Retina (tissue), 1 donor: Measurements from ENCODE around the gene ABCF2.

Experiments
- DNase-seq: peaks from one replicate; pipeline ENCODE4 v3.0.0-alpha.2; 2016

The ABCF2 gene

GRCh38 chr7:151215396-151215795 is 11.6 kb downstream of the ABCF2 start:
- DNase-seq: no peak

- no peak for DNase-seq
Observed at GRCh38 chr7:151213826-151214225, 13.2 kb downstream of the ABCF2 start.

- no peak for DNase-seq
Observed at GRCh38 chr7:151212626-151213025, 14.4 kb downstream of the ABCF2 start.

- DNase-seq: no peak
Observed at GRCh38 chr7:151211155-151211772, 15.7 kb downstream of the ABCF2 start.

- no peak for DNase-seq
Observed at GRCh38 chr7:151210087-151210854, 16.7 kb downstream of the ABCF2 start, which contains the start of gene H2BK1. Gene H2BK1 (minus strand): TSS chr7:151210488. CDS start chr7:151210318, 170 bp downstream.

GRCh38 chr7:151209588-151209987 is 17.4 kb downstream of the ABCF2 start:
- no peak for DNase-seq

- DNase-seq: no peak
Observed at GRCh38 chr7:151208253-151208862, 18.6 kb downstream of the ABCF2 start.

GRCh38 chr7:151207804-151208203 is 19.2 kb downstream of the ABCF2 start:
- DNase-seq: no peak

- no peak for DNase-seq
Observed at GRCh38 chr7:151207315-151207714, 19.7 kb downstream of the ABCF2 start.

- DNase-seq: no peak
Observed at GRCh38 chr7:151206914-151207313, 20.1 kb downstream of the ABCF2 start.

GRCh38 chr7:151205730-151206129 is 21.3 kb downstream of the ABCF2 start:
- no peak for DNase-seq

GRCh38 chr7:151204383-151205032 is 22.5 kb downstream of the ABCF2 start:
- DNase-seq: no peak

- DNase-seq: no peak
Observed at GRCh38 chr7:151202836-151203235, 24.2 kb downstream of the ABCF2 start.

GRCh38 chr7:151201751-151202150 is 25.3 kb downstream of the ABCF2 start:
- DNase-seq: no peak

GRCh38 chr7:151201344-151201743 is 25.7 kb downstream of the ABCF2 start:
- no peak for DNase-seq

GRCh38 chr7:151198945-151199848 is 27.8 kb downstream of the ABCF2 start:
- peak; percentile 83 for DNase-seq

- no peak for DNase-seq
Observed at GRCh38 chr7:151197932-151198331, 29.1 kb downstream of the ABCF2 start.

- no peak for DNase-seq
Observed at GRCh38 chr7:151195616-151196450, 31.2 kb downstream of the ABCF2 start.

GRCh38 chr7:151194188-151194587 is 32.8 kb downstream of the ABCF2 start:
- no peak for DNase-seq

- DNase-seq: no peak
Observed at GRCh38 chr7:151193203-151193978, 33.6 kb downstream of the ABCF2 start.
